Choroid plexus epithelial cell (primary cell): ENCODE results near the gene DHX35.

ENCODE experiments used
- DNase-seq: peaks from one replicate; pipeline ENCODE4 v3.0.0-alpha.2; 2010; ENCODE audit warnings: low read depth
- H3K4me3 ChIP-seq: 2 replicates; pipeline ENCODE4 v1.5.1; 2011; ENCODE audit warnings: low read depth, mild to moderate bottlenecking, control low read depth, low read length, moderate library complexity
- TF ChIP-seq, protein P1 (sequence below): conservative IDR thresholded peaks from 2 replicates; pipeline ENCODE4 v1.5.1; 2011; ENCODE audit warnings: low read depth, mild to moderate bottlenecking, control low read depth, inconsistent platforms, low read length, moderate library complexity

DHX35 gene

DNA sequence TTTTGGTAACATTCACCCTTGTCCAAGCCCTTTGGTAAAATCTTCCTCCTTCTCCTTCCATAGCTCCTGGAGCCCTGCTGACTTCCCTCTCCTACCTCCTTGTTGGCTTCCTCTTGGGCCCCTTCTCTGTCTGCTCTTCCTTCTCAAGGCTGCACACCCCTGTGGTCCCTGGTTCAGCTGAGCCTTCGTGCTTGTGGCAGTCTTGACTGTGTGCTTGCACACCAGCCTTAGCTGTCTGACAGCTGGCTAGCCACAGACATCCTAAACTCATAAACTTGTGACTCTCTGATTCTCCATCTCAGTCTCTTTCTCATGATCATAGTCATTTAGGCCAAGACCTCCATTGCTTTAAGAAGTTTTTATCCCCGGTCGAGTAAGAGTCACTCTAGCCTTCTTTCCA, 37.1 kb downstream of the DHX35 start:
- TF ChIP-seq, protein P1, sequence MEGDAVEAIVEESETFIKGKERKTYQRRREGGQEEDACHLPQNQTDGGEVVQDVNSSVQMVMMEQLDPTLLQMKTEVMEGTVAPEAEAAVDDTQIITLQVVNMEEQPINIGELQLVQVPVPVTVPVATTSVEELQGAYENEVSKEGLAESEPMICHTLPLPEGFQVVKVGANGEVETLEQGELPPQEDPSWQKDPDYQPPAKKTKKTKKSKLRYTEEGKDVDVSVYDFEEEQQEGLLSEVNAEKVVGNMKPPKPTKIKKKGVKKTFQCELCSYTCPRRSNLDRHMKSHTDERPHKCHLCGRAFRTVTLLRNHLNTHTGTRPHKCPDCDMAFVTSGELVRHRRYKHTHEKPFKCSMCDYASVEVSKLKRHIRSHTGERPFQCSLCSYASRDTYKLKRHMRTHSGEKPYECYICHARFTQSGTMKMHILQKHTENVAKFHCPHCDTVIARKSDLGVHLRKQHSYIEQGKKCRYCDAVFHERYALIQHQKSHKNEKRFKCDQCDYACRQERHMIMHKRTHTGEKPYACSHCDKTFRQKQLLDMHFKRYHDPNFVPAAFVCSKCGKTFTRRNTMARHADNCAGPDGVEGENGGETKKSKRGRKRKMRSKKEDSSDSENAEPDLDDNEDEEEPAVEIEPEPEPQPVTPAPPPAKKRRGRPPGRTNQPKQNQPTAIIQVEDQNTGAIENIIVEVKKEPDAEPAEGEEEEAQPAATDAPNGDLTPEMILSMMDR, result no peak
- H3K4me3 ChIP-seq, result no peak overlapping the region

DNA sequence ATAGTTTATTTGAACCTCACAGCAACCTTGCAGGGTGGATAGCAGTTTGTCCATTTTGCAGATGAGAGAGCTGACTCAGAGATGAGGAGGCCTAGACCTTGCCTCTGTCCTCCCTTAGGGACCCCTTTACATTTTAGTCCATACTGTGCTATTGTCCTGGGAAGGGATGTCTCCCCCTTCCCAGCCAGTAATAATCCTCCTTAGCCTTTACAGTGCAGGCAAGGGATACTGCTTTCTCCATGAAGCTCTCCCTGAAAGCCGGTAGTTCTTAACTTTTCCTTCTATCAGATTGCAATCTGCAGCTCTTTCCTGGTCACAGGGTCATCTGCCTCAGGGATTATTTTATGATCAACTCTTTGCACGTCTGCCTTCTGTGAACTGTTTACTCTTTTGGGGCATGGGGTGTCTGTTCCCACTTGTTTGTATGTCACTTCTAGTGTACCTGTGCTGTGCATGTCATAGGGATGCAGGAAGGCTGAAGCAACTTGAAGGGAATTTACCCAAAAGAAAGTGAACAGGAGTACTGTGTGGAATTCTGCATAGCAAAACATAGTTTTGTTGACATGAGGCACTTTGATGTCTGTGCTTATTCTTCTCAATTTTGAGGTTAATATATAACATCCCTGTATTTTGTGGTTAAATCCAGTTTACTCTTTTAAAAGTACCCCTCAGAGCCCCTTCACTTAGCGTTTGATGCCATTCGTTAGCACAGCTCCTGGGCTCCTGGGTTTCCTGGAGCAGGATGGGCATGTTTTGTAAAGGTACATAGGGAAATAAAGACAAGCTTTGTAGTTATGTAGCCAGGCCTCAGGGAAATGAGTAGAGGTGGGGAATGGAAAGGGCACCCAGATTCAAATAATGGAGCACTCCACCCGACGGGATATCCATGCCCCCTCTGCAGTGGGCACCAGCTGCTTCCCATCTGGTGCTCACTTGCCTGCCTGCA, 38.1 kb downstream of the DHX35 start:
- no peak overlapping the region for H3K4me3 ChIP-seq
- DNase-seq, result no peak
- TF ChIP-seq, protein P1, result no peak

More for the DNA sequence above, 37.1 kb downstream of the DHX35 start:
- no peak for DNase-seq

DNA sequence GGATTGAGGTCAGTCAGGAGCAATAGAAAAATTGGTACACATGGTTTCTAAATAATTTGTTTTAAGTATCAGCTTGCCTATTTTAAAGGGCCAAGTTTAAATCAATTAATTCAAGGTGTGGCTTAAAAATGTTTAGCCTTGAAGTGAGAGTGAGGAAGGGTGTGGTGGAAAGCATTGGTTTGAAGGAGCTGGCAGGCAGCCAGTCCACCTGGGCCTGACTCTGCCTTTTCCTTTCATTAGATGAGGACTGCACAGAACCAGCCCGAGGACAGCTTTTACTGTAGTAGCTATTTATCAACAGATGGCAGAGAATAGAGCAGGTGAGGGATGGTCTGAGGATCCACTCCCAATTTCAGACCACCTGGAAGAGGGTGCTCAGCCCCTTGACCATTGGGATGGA, 42.4 kb downstream of the DHX35 start:
- no peak for DNase-seq
- H3K4me3 ChIP-seq, result no peak overlapping the region
- TF ChIP-seq, protein P1, result no peak

DNA sequence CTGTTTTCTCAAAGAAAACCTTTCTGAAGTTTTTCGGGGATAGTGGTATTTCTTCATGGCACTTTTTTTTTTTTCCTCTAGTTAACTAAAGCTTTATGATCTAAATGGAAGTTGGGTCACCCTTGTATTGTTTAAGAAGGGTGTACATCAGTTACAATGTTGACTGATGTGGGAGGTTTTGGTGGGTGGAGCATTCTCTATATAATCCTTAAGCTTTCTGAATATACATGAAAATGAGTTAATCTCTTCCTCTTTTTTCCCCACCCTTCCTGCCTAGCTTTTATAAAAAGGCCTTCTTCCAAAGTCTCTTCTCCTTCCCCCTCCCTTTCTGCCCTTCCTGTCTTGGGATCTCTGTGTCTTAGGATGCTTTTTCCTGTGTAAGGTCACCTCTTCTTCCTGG, 47.2 kb downstream of the DHX35 start:
- DNase-seq, result no peak
- TF ChIP-seq, protein P1, result no peak
- no peak overlapping the region for H3K4me3 ChIP-seq

DNA sequence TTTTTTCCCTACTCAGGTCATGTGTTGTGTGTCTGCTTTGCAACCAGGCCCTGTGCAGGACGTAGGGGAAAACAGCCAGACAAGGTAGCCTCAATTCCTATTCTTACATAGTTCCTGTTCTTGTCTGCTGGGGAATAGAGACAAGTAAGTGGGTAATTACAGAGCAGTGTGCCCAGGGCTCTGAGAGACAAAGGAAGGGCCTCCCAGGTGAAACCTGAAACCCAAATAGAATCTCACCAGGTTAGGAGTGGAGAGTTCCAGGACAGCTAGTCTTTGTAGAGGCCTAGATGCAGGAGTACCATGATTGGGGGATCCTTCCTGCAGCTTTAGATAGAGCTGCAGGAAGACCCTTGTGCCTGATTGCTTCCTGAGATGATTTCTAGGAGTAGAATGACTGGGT, 48.4 kb downstream of the DHX35 start:
- TF ChIP-seq, protein P1, result no peak
- DNase-seq, result no peak

DNA sequence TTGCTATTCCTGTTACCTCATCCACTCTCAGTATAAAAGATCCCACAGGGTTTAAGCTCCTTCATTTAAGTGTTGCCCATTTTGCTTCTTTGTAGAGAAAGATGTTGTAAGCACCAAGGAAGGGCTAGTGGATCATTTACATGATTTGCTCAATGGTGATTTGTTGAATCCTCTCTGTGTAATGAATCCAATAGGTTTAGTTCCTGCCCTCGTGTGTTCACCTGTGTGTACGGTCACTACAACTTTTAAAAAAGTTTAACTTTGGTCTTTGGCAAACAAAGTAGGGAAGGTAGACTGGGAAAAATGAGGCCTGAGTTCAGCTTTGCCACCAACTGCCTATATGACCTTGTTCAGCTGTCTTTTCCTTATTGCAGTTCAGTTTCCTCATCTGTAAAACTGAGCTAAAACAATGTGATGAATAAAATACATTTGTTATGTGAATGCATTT, 51.5 kb downstream of the DHX35 start:
- H3K4me3 ChIP-seq, result no peak overlapping the region
- TF ChIP-seq, protein P1, result no peak
- DNase-seq, result no peak

More for the DNA sequence above, 48.4 kb downstream of the DHX35 start:
- no peak overlapping the region for H3K4me3 ChIP-seq
